Measurements from ENCODE around the gene TFAP2B. TPM values are rescaled to one million over a fixed set of nuclear protein-coding genes. Genes with fewer than 3 reads are reported as not detected.

Gene TFAP2B
- total and polyA plus RNA-seq, 7 donors = not detected

GRCh38 chr6:50837589-50838445 lies 19.1 kb downstream of the TFAP2B start:
- ATAC-seq (no peak), DNase-seq (no peak)
- 6 to 11% (median 9%) methylated on average over 14 of the region's 14 CpGs for WGBS, 3 donors
- H3K9me3 ChIP-seq = no peaks in the 10 kb centered on the region
- TF ChIP-seq, protein P1, sequence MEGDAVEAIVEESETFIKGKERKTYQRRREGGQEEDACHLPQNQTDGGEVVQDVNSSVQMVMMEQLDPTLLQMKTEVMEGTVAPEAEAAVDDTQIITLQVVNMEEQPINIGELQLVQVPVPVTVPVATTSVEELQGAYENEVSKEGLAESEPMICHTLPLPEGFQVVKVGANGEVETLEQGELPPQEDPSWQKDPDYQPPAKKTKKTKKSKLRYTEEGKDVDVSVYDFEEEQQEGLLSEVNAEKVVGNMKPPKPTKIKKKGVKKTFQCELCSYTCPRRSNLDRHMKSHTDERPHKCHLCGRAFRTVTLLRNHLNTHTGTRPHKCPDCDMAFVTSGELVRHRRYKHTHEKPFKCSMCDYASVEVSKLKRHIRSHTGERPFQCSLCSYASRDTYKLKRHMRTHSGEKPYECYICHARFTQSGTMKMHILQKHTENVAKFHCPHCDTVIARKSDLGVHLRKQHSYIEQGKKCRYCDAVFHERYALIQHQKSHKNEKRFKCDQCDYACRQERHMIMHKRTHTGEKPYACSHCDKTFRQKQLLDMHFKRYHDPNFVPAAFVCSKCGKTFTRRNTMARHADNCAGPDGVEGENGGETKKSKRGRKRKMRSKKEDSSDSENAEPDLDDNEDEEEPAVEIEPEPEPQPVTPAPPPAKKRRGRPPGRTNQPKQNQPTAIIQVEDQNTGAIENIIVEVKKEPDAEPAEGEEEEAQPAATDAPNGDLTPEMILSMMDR (IDR thresholded peaks at IDR 0.05) = no peak
- no peaks in the 10 kb centered on the region for H3K4me1 ChIP-seq
- H3K4me3 ChIP-seq = no peak overlapping the region
- H3K27me3 ChIP-seq (ENCODE audit: insufficient read depth in 3 of 3, low read length in 2 of 3) = peaks cover 19 to 90% (median 24%) of the 10 kb centered on the region in 3 donors
- intact Hi-C loops (cut with DNase I) = no loop called here
- H3K27ac ChIP-seq = no peak overlapping the region
- no peaks in the 10 kb centered on the region for H3K36me3 ChIP-seq (ENCODE audit: insufficient read depth in 1 of 2, low read depth in 1 of 2)

DNA sequence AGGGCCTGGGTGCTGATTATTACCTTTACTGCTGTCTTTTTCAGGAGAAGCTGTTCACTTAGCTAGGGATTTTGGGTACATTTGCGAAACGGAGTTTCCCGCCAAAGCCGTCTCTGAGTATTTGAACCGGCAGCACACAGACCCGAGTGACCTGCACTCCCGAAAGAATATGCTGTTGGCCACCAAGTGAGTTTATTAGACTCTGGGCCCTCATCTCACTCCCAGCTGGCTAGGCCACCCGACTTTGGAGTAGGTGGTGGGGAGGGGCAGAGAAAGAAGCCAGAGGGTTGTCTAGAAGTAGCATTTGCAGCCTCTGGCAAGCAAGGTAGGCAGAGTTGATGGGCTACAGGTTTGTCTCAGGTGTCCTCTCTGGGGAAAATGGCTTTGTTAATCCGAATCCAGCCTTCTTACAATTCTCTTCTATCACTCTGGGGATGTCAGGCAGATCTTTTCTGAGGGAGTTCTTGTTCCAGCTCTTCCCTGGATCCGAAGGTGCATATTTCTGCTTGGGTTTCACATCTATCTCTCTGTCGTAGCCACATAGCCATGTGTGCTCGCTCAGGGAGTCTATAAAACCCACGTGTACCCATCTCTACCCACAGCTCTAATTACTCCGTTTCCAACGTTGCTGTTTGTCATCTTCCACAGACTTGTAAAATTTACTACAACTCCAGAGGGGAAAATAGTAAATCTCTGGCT lies 21.6 kb downstream of the TFAP2B start:
- DNase-seq = no peak
- Histone ChIP-seq H3K36me3 (ENCODE audit: insufficient read depth in 1 of 2, low read depth in 1 of 2) (no peaks in the 10 kb centered on the region), H3K27me3 (ENCODE audit: insufficient read depth in 3 of 3, low read length in 2 of 3) (peaks cover 20 to 94% (median 28%) of the 10 kb centered on the region in 3 donors), H3K4me1 (no peaks in the 10 kb centered on the region), H3K27ac (no peak overlapping the region), H3K9me3 (no peaks in the 10 kb centered on the region), H3K4me3 (no peak overlapping the region)
- TF ChIP-seq, protein P1 (IDR thresholded peaks at IDR 0.05) = no peak
- WGBS, 3 donors = 18 to 29% (median 22%) methylated on average over 15 of the region's 15 CpGs
- intact Hi-C loops (cut with DNase I) = no loop called here
- no peak for ATAC-seq

- Histone ChIP-seq H3K27me3 (ENCODE audit: insufficient read depth in 3 of 3, low read length in 2 of 3) (peaks cover 20 to 94% (median 34%) of the 10 kb centered on the region in 3 donors), H3K4me1 (no peaks in the 10 kb centered on the region), H3K27ac (no peak overlapping the region), H3K9me3 (no peaks in the 10 kb centered on the region), H3K36me3 (ENCODE audit: insufficient read depth in 1 of 2, low read depth in 1 of 2) (no peaks in the 10 kb centered on the region), H3K4me3 (no peak overlapping the region)
- ATAC-seq (no peak), DNase-seq (no peak)
- TF ChIP-seq, protein P1 (IDR thresholded peaks at IDR 0.05) = no peak
- WGBS, 3 donors = 13 to 24% (median 23%) methylated on average over 18 of the region's 18 CpGs
- intact Hi-C loops (cut with DNase I) = no loop called here
These were observed 22.1 kb downstream of the TFAP2B start for GRCh38 chr6:50840811-50841192.

- H3K4me1 ChIP-seq = no peaks in the 10 kb centered on the region
- TF ChIP-seq, protein P1 (IDR thresholded peaks at IDR 0.05) = no peak
- intact Hi-C loops (cut with DNase I) = no loop called here
- no peak for DNase-seq
- no peak overlapping the region for H3K4me3 ChIP-seq
- no peak overlapping the region for H3K27ac ChIP-seq
- 13 to 21% (median 14%) methylated on average over 7 of the region's 7 CpGs for WGBS, 3 donors
- H3K27me3 ChIP-seq (ENCODE audit: insufficient read depth in 3 of 3, low read length in 2 of 3) = peaks cover 18 to 94% (median 38%) of the 10 kb centered on the region in 3 donors
- no peaks in the 10 kb centered on the region for H3K36me3 ChIP-seq (ENCODE audit: insufficient read depth in 1 of 2, low read depth in 1 of 2)
- no peaks in the 10 kb centered on the region for H3K9me3 ChIP-seq
- ATAC-seq = no peak
These were observed 23.8 kb downstream of the TFAP2B start for GRCh38 chr6:50842446-50842845.

Measured in psoas muscle (tissue), 8 donors.